Motor neuron (in vitro differentiated cells): ENCODE data around the gene OXSR1. TPM values are rescaled to one million over a fixed set of nuclear protein-coding genes. Genes with fewer than 3 reads are reported as not detected.

Source experiments
- ATAC-seq, 8 experiments: fragments of 200-7000 bp; cut with Tn5 transposase; replicated peaks in 6 of 8; 2 replicates each; pipeline ENCODE4 v1.8.0; 2021; ENCODE audit warnings: mild to moderate bottlenecking in 8 of 8, moderate library complexity in 8 of 8
- H3K27ac ChIP-seq, 2 donors: fragments of 250-450 bp; sonication (Bioruptor Pico); 2 replicates each; pipeline ENCODE4 v1.9.0; 2021; ENCODE audit warnings: antibody characterized with exemption in 2 of 2, mild to moderate bottlenecking in 2 of 2, moderate library complexity in 1 of 2
- H3K4me1 ChIP-seq, 2 donors: fragments of 250-450 bp; sonication (Bioruptor Pico); replicated peaks in 1 of 2; 2 replicates each; pipeline ENCODE4 v1.6.1; 2021; ENCODE audit warnings: antibody characterized with exemption in 2 of 2, mild to moderate bottlenecking in 2 of 2, moderate library complexity in 1 of 2
- H3K4me3 ChIP-seq, 5 donors: fragments of 250-450 bp; sonication (Bioruptor Pico); 2 replicates each; pipeline ENCODE4 v1.9.0; 2021; ENCODE audit warnings: antibody characterized with exemption in 5 of 5, mild to moderate bottlenecking in 5 of 5, moderate library complexity in 4 of 5
- WGBS, 10 experiments: fragments of 450-650 bp; shearing (Covaris generic); methylation state at CpG; one replicate each; pipeline ENCODE4 v1.0.0; 2022; 5-methylcytosine and 5-hydroxymethylcytosine counted together
- in situ Hi-C, 9 experiments: fragments of 400-800 bp; cut with MboI; loops; one replicate each; pipeline ENCODE4 v1.15.0; 2021; ENCODE audit warnings: low sequenced_read_pairs in 9 of 9, low pct_unique_long_range_greater_than_20kb in 2 of 9; ENCODE audit not compliant: unreplicated experiment in 9 of 9
- total RNA-seq, 8 experiments: library from RNA; unstranded; fragments of 300-600 nt; gene quantifications; 2 replicates each; pipeline versions ENCODE4 v1.2.3 to v1.2.4, GENCODE V29; 2022

The OXSR1 gene
- total RNA-seq, 8 experiments from 2014 or later: 23.8 to 51.8 (median 30.9) TPM

- Histone ChIP-seq H3K4me3 (no peak overlapping the region), H3K4me1 (no peaks in the 10 kb centered on the region), H3K27ac (no peak overlapping the region)
- in situ Hi-C loops: no loop called here
- 100% methylated on average over 1 to 4 of the region's 13 CpGs; no CpG with 5 or more reads in 7 of the 10 experiments for WGBS, 10 experiments
- no peak for ATAC-seq
Measured at GRCh38 chr3:38121832-38122461, 43.4 kb upstream of the OXSR1 start.

GRCh38 chr3:38122712-38123290, 42.5 kb upstream of the OXSR1 start:
- 82 to 100% (median 100%) methylated on average over 1 to 6 of the region's 9 CpGs; no CpG with 5 or more reads in 5 of the 10 experiments for WGBS, 10 experiments
- H3K4me3 ChIP-seq: no peak overlapping the region
- H3K4me1 ChIP-seq: no peaks in the 10 kb centered on the region
- no peak for ATAC-seq
- in situ Hi-C loops: no loop called here
- H3K27ac ChIP-seq: no peak overlapping the region

- Histone ChIP-seq H3K4me1 (no peaks in the 10 kb centered on the region), H3K4me3 (no peak overlapping the region), H3K27ac (no peak overlapping the region)
- in situ Hi-C loops: no loop called here
- ATAC-seq: no peak
- WGBS, 10 experiments: 68 to 100% (median 85%) methylated on average over 1 to 4 of the region's 7 CpGs; no CpG with 5 or more reads in 2 of the 10 experiments
Measured at GRCh38 chr3:38124324-38125122, 40.8 kb upstream of the OXSR1 start.

GRCh38 chr3:38125305-38126120, 39.8 kb upstream of the OXSR1 start:
- in situ Hi-C loops: no loop called here

GRCh38 chr3:38126121-38126892, 39.0 kb upstream of the OXSR1 start:
- WGBS, 10 experiments: 40 to 100% (median 100%) methylated on average over 1 to 2 of the region's 6 CpGs; no CpG with 5 or more reads in 5 of the 10 experiments
- H3K27ac ChIP-seq: no peak overlapping the region
- in situ Hi-C loops: no loop called here
- no peak overlapping the region for H3K4me3 ChIP-seq
- no peaks in the 10 kb centered on the region for H3K4me1 ChIP-seq
- no peak for ATAC-seq

More at GRCh38 chr3:38125305-38126120, 39.8 kb upstream of the OXSR1 start:
- no peak for ATAC-seq
- 92 to 100% (median 97%) methylated on average over 2 to 7 of the region's 11 CpGs; no CpG with 5 or more reads in 3 of the 10 experiments for WGBS, 10 experiments
- no peak overlapping the region for H3K4me3 ChIP-seq
- H3K4me1 ChIP-seq: no peaks in the 10 kb centered on the region
- no peak overlapping the region for H3K27ac ChIP-seq

GRCh38 chr3:38127611-38128302, 37.6 kb upstream of the OXSR1 start:
- WGBS, 10 experiments: 100% methylated on average over 1 to 2 of the region's 4 CpGs; no CpG with 5 or more reads in 8 of the 10 experiments
- Histone ChIP-seq H3K27ac (no peak overlapping the region), H3K4me1 (no peaks in the 10 kb centered on the region), H3K4me3 (no peak overlapping the region)
- no peak for ATAC-seq
- in situ Hi-C loops: no loop called here

GRCh38 chr3:38128303-38128655, 37.1 kb upstream of the OXSR1 start:
- H3K4me3 ChIP-seq: no peak overlapping the region
- WGBS, 10 experiments: 100% methylated on average over 1 of the region's 1 CpG; no CpG with 5 or more reads in 7 of the 10 experiments
- no peak for ATAC-seq
- in situ Hi-C loops: no loop called here
- H3K4me1 ChIP-seq: no peaks in the 10 kb centered on the region
- H3K27ac ChIP-seq: no peak overlapping the region

- Histone ChIP-seq H3K4me1 (no peaks in the 10 kb centered on the region), H3K4me3 (no peak overlapping the region), H3K27ac (no peak overlapping the region)
- in situ Hi-C loops: no loop called here
- ATAC-seq: no peak
- WGBS, 10 experiments: 80 to 100% (median 100%) methylated on average over 1 to 3 of the region's 5 CpGs; no CpG with 5 or more reads in 4 of the 10 experiments
Measured at GRCh38 chr3:38129058-38129457, 36.3 kb upstream of the OXSR1 start.

- ATAC-seq: no peak
- H3K4me1 ChIP-seq: peaks cover 2 to 4% of the 10 kb centered on the region in 2 donors
- no peak overlapping the region for H3K27ac ChIP-seq
- WGBS, 10 experiments: 60 to 100% (median 96%) methylated on average over 1 to 2 of the region's 3 CpGs; no CpG with 5 or more reads in 4 of the 10 experiments
- in situ Hi-C loops: no loop called here
- H3K4me3 ChIP-seq: no peak overlapping the region
Measured at GRCh38 chr3:38130631-38131065, 34.7 kb upstream of the OXSR1 start.

GRCh38 chr3:38131621-38132369, 33.5 kb upstream of the OXSR1 start:
- WGBS, 10 experiments: 28 to 83% (median 40%) methylated on average over 1 to 5 of the region's 6 CpGs; no CpG with 5 or more reads in 3 of the 10 experiments
- in situ Hi-C loops: no loop called here
- no peak overlapping the region for H3K4me3 ChIP-seq
- H3K4me1 ChIP-seq: peaks cover 5 to 7% of the 10 kb centered on the region in 2 donors
- H3K27ac ChIP-seq: no peak overlapping the region
- peak in 3 of 8 experiments; percentile 25 to 57 (median 35) for ATAC-seq

- Histone ChIP-seq H3K4me3 (no peak overlapping the region), H3K4me1 (peaks cover 7 to 10% of the 10 kb centered on the region in 2 donors), H3K27ac (no peak overlapping the region)
- ATAC-seq: no peak
- in situ Hi-C loops: no loop called here
- WGBS, 10 experiments: 60 to 100% (median 95%) methylated on average over 1 to 3 of the region's 3 CpGs; no CpG with 5 or more reads in 3 of the 10 experiments
Measured at GRCh38 chr3:38133209-38133556, 32.2 kb upstream of the OXSR1 start.
